OCI-LY7 (cell line): ENCODE measurements around the gene PGRMC2. TPM values are rescaled to one million over a fixed set of nuclear protein-coding genes. Genes with fewer than 3 reads are reported as not detected.

ENCODE experiments used
- BruUV-seq: library from RNA; stranded (reverse); fragments of 400-500 nt; replicated peaks from 2 replicates; lab custom pipeline; 2021; lab: Mats Ljungman, UMichigan
- CTCF ChIA-PET: fragments of 300-600 bp; sonication (Branson Sonifier 250); formaldehyde crosslinking; loops from one replicate; lab custom pipeline; 2022; ENCODE audit warnings: antibody characterized with exemption; ENCODE audit not compliant: unreplicated experiment; lab: Charles Lee
- POLR2A ChIA-PET: fragments of 300-600 bp; sonication (Branson Sonifier 250); formaldehyde crosslinking; loops from one replicate; lab custom pipeline; 2022; ENCODE audit warnings: antibody characterized with exemption; lab: Charles Lee
- DNase-seq: peaks from one replicate; pipeline ENCODE4 v3.0.0-alpha.2; 2015; ENCODE audit warnings: low spot score
- H2AFZ ChIP-seq: fragments of 200-600 bp; sonication (generic), shearing (Covaris generic); 2 replicates; pipeline ENCODE4 v1.6.1; 2014; ENCODE audit warnings: mild to moderate bottlenecking, antibody characterized with exemption, low read length, moderate library complexity
- H3K27ac ChIP-seq: fragments of 200-600 bp; sonication (generic); 2 replicates; pipeline ENCODE4 v1.5.1; 2014; ENCODE audit warnings: mixed run types, low read depth, mild to moderate bottlenecking, moderate library complexity, low read length, inconsistent platforms; ENCODE audit not compliant: poor library complexity, severe bottlenecking
- H3K36me3 ChIP-seq: fragments of 200-600 bp; sonication (generic); 2 replicates; pipeline ENCODE4 v1.6.1; 2014; ENCODE audit warnings: mild to moderate bottlenecking, antibody characterized with exemption, low read length, moderate library complexity, mixed read lengths; ENCODE audit not compliant: insufficient read depth
- H3K4me1 ChIP-seq: fragments of 200-600 bp; sonication (generic); 2 replicates; pipeline ENCODE4 v1.5.1; 2014; ENCODE audit warnings: mild to moderate bottlenecking, low read length; ENCODE audit not compliant: insufficient read depth, poor library complexity, severe bottlenecking
- H3K4me2 ChIP-seq: fragments of 200-600 bp; sonication (generic); 2 replicates; pipeline ENCODE4 v1.6.1; 2014; ENCODE audit warnings: mild to moderate bottlenecking, low read length
- H3K4me3 ChIP-seq: fragments of 200-600 bp; sonication (generic); 2 replicates; pipeline ENCODE4 v1.5.1; 2014; ENCODE audit warnings: mild to moderate bottlenecking, low read depth, low read length; ENCODE audit not compliant: poor library complexity, severe bottlenecking
- H3K79me2 ChIP-seq: fragments of 200-600 bp; sonication (generic); 2 replicates; pipeline ENCODE4 v1.6.1; 2016; ENCODE audit warnings: low read depth, mild to moderate bottlenecking, low read length, moderate library complexity, mixed read lengths; ENCODE audit not compliant: insufficient read depth
- H3K9me2 ChIP-seq: fragments of 200-600 bp; sonication (generic); 2 replicates; pipeline ENCODE4 v1.6.1; 2016; ENCODE audit warnings: mild to moderate bottlenecking, low read length, mixed read lengths; ENCODE audit not compliant: insufficient read depth
- H3K9me3 ChIP-seq: fragments of 200-600 bp; sonication (generic); 2 replicates; pipeline ENCODE4 v1.6.1; 2014; ENCODE audit warnings: mild to moderate bottlenecking, mixed run types, low read length, mixed read lengths
- H4K20me1 ChIP-seq: fragments of 200-600 bp; sonication (generic); 2 replicates; pipeline ENCODE4 v1.6.1; 2014; ENCODE audit warnings: mild to moderate bottlenecking, antibody characterized with exemption, low read length, moderate library complexity, mixed read lengths; ENCODE audit not compliant: insufficient read depth
- CTCF ChIP-seq: fragments of 200-600 bp; sonication (generic); conservative IDR thresholded peaks from 2 replicates; pipeline ENCODE4 v1.5.1; 2014; ENCODE audit warnings: mild to moderate bottlenecking, antibody characterized with exemption, low read length, moderate library complexity, mixed read lengths
- EZH2phosphoT487 ChIP-seq: fragments of 200-600 bp; sonication (generic); IDR thresholded peaks from 2 replicates; pipeline ENCODE4 v1.6.1; 2018; ENCODE audit warnings: low read depth, borderline replicate concordance, mild to moderate bottlenecking, mixed run types, antibody characterized with exemption, low read length, moderate library complexity, mixed read lengths
- intact Hi-C: fragments of 100-400 bp; cut with micrococcal nuclease; formaldehyde crosslinking; loops from one replicate; pipeline ENCODE4 v1.10.0; 2022; ENCODE audit not compliant: unreplicated experiment
- total RNA-seq, 2 experiments: library from RNA; depleted of rRNA in 1 of 2; stranded (reverse); fragments of >200 nt in 1 of 2; shearing (Covaris generic) in 1 of 2; gene quantifications; 2 replicates each; pipeline ENCODE4 v1.2.3, GENCODE V29; 2014 to 2022

The PGRMC2 gene
- total RNA-seq, 2 experiments from 2014 or later = 10.5 to 45.3 TPM

GRCh38 chr4:128298852-128299251 is 11.2 kb upstream of the PGRMC2 start:
- Histone ChIP-seq H2AFZ (no peak overlapping the region), H3K4me3 (no peak overlapping the region), H3K79me2 (no peaks in the 10 kb centered on the region), H3K9me3 (no peaks in the 10 kb centered on the region), H4K20me1 (no peaks in the 10 kb centered on the region), H3K9me2 (no peaks in the 10 kb centered on the region), H3K4me2 (no peak overlapping the region), H3K36me3 (0 out of 2 replicates have a peak, but pooled peaks cover 5% of the 10 kb centered on the region), H3K27ac (no peak overlapping the region), H3K4me1 (no peaks in the 10 kb centered on the region)
- TF ChIP-seq CTCF (peak; percentile 33), EZH2phosphoT487 (no peak)
- DNase-seq = no peak
- intact Hi-C loops = no loop called here
- CTCF ChIA-PET = no interaction called here
- POLR2A ChIA-PET = no interaction called here
- BruUV-seq = no TSS peak

- POLR2A ChIA-PET = no interaction called here
These were observed 10.6 kb upstream of the PGRMC2 start for GRCh38 chr4:128298146-128298758.

More at GRCh38 chr4:128298146-128298758, 10.6 kb upstream of the PGRMC2 start:
- no peak for DNase-seq
- Histone ChIP-seq H3K27ac (no peak overlapping the region), H3K9me3 (no peaks in the 10 kb centered on the region), H4K20me1 (no peaks in the 10 kb centered on the region), H3K4me2 (no peak overlapping the region), H3K4me3 (no peak overlapping the region), H2AFZ (no peak overlapping the region), H3K9me2 (no peaks in the 10 kb centered on the region), H3K79me2 (no peaks in the 10 kb centered on the region), H3K4me1 (no peaks in the 10 kb centered on the region), H3K36me3 (0 out of 2 replicates have a peak, but pooled peaks cover 5% of the 10 kb centered on the region)
- BruUV-seq = no TSS peak
- CTCF ChIA-PET = no interaction called here
- intact Hi-C loops = no loop called here
- TF ChIP-seq EZH2phosphoT487 = no peak
- TF ChIP-seq CTCF = no peak
